Measurements from ENCODE around the gene SEC61A2. TPM values are rescaled to one million over a fixed set of nuclear protein-coding genes. Genes with fewer than 3 reads are reported as not detected.

The SEC61A2 gene
- total and polyA plus RNA-seq, 2 experiments from 2014 or later: 8.7 to 17.6 TPM

DNA sequence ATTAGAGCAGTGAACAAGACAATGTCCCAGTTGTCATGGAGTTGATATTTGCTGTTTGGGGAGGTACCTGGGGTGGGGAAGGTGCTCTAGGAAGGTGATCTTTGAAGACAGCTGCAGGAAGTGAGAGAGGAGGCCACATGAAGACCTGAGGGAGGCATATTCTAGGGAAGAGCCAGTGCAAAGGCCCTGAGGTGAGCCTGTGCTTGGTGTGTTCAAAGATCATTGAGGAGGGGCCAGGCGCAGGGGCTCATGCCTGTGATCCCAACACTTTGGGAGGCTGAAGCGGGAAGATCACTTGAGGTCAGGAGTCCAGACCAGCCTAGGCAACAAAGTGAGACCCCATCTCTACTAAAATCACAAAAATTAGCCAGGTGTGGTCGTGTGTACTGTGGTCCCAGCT, 15.1 kb downstream of the SEC61A2 start:
- Histone ChIP-seq H3K36me3 (ENCODE audit: insufficient read depth) (peaks cover 16% of the 10 kb centered on the region; the same call in 1 of the 2 replicates), H3K9me2 (ENCODE audit: insufficient read depth) (no peaks in the 10 kb centered on the region), H3K4me1 (ENCODE audit: insufficient read depth) (no peaks in the 10 kb centered on the region), H3K27ac (ENCODE audit: low read depth) (no peak overlapping the region), H3K4me2 (no peak overlapping the region), H3K27me3 (ENCODE audit: insufficient read depth) (no peaks in the 10 kb centered on the region), H3K4me3 (no peak overlapping the region), H2AFZ (no peak overlapping the region), H4K20me1 (replicated peaks; ENCODE audit: insufficient read depth) (peaks cover 3% of the 10 kb centered on the region), H3F3A (replicated peaks; ENCODE audit: low read depth) (no peaks in the 10 kb centered on the region), H3K79me2 (replicated peaks; ENCODE audit: insufficient read depth) (no peaks in the 10 kb centered on the region)
- Mint-ChIP-seq H3K27ac (no peak overlapping the region), H3K27me3 (ENCODE audit: insufficient read depth, low read depth, poor library complexity) (no peaks in the 10 kb centered on the region), H3K4me1 (no peaks in the 10 kb centered on the region), H3K9me3 (no peaks in the 10 kb centered on the region), H3K4me3 (no peak overlapping the region), H3K36me3 (ENCODE audit: low read depth) (peaks cover 14% of the 10 kb centered on the region; the same call in 2 of the 3 replicates)
- ATAC-seq (no peak), DNase-seq (ENCODE audit: low spot score) (no peak)
- TF ChIP-seq ZNF114 (CRISPR knock-in tag; IDR thresholded peaks at IDR 0.05) (no peak), EZH2phosphoT487 (IDR thresholded peaks at IDR 0.05; ENCODE audit: unreplicated experiment) (no peak), STAT1 (IDR thresholded peaks at IDR 0.05; ENCODE audit: unreplicated experiment) (no peak), ZNF331 (CRISPR knock-in tag; IDR thresholded peaks at IDR 0.05; ENCODE audit: low read depth) (no peak), CREB1 (CRISPR knock-in tag; IDR thresholded peaks at IDR 0.05; ENCODE audit: low read depth) (no peak), POLR2AphosphoS5 (IDR thresholded peaks at IDR 0.05; ENCODE audit: low read depth) (no peak)
- TF ChIP-seq, protein P1, sequence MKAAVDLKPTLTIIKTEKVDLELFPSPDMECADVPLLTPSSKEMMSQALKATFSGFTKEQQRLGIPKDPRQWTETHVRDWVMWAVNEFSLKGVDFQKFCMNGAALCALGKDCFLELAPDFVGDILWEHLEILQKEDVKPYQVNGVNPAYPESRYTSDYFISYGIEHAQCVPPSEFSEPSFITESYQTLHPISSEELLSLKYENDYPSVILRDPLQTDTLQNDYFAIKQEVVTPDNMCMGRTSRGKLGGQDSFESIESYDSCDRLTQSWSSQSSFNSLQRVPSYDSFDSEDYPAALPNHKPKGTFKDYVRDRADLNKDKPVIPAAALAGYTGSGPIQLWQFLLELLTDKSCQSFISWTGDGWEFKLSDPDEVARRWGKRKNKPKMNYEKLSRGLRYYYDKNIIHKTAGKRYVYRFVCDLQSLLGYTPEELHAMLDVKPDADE (IDR thresholded peaks at IDR 0.05): no peak
- TF ChIP-seq, protein P2, sequence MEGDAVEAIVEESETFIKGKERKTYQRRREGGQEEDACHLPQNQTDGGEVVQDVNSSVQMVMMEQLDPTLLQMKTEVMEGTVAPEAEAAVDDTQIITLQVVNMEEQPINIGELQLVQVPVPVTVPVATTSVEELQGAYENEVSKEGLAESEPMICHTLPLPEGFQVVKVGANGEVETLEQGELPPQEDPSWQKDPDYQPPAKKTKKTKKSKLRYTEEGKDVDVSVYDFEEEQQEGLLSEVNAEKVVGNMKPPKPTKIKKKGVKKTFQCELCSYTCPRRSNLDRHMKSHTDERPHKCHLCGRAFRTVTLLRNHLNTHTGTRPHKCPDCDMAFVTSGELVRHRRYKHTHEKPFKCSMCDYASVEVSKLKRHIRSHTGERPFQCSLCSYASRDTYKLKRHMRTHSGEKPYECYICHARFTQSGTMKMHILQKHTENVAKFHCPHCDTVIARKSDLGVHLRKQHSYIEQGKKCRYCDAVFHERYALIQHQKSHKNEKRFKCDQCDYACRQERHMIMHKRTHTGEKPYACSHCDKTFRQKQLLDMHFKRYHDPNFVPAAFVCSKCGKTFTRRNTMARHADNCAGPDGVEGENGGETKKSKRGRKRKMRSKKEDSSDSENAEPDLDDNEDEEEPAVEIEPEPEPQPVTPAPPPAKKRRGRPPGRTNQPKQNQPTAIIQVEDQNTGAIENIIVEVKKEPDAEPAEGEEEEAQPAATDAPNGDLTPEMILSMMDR (conservative IDR thresholded peaks at IDR 0.05; ENCODE audit: low read depth in 2 of 2): no peak
- TF ChIP-seq, protein P3, sequence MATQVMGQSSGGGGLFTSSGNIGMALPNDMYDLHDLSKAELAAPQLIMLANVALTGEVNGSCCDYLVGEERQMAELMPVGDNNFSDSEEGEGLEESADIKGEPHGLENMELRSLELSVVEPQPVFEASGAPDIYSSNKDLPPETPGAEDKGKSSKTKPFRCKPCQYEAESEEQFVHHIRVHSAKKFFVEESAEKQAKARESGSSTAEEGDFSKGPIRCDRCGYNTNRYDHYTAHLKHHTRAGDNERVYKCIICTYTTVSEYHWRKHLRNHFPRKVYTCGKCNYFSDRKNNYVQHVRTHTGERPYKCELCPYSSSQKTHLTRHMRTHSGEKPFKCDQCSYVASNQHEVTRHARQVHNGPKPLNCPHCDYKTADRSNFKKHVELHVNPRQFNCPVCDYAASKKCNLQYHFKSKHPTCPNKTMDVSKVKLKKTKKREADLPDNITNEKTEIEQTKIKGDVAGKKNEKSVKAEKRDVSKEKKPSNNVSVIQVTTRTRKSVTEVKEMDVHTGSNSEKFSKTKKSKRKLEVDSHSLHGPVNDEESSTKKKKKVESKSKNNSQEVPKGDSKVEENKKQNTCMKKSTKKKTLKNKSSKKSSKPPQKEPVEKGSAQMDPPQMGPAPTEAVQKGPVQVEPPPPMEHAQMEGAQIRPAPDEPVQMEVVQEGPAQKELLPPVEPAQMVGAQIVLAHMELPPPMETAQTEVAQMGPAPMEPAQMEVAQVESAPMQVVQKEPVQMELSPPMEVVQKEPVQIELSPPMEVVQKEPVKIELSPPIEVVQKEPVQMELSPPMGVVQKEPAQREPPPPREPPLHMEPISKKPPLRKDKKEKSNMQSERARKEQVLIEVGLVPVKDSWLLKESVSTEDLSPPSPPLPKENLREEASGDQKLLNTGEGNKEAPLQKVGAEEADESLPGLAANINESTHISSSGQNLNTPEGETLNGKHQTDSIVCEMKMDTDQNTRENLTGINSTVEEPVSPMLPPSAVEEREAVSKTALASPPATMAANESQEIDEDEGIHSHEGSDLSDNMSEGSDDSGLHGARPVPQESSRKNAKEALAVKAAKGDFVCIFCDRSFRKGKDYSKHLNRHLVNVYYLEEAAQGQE (IDR thresholded peaks at IDR 0.05; ENCODE audit: unreplicated experiment): no peak

DNA sequence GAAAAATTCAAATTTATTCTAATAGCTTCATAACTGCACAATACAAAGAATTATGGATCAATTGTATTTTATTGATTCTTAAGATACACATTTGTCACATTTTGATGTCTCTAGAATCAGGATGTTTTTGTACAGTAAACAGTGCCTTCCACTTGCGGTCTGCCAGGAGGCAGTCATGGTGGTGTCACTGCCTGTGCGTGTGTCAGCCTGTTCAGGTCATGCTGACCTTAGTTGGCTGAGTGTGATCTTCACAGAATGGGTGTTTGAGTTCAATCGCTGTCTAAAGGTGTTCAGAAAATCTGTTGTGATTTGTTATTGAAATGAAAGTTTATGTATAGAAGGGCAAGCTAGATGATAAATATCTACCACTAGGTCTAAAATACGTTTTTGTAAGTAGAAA, 20.7 kb downstream of the SEC61A2 start:
- Histone ChIP-seq H3K36me3 (ENCODE audit: insufficient read depth) (0 out of 2 replicates have a peak, but pooled peaks cover 4% of the 10 kb centered on the region), H3K4me3 (no peak overlapping the region), H3K27ac (ENCODE audit: low read depth) (no peak overlapping the region), H4K20me1 (replicated peaks; ENCODE audit: insufficient read depth) (peaks cover 11% of the 10 kb centered on the region; the same call in 1 of the 2 replicates), H3F3A (replicated peaks; ENCODE audit: low read depth) (no peaks in the 10 kb centered on the region), H2AFZ (no peak overlapping the region), H3K4me2 (no peak overlapping the region), H3K9me2 (ENCODE audit: insufficient read depth) (no peaks in the 10 kb centered on the region), H3K4me1 (ENCODE audit: insufficient read depth) (no peaks in the 10 kb centered on the region), H3K27me3 (ENCODE audit: insufficient read depth) (no peaks in the 10 kb centered on the region), H3K79me2 (replicated peaks; ENCODE audit: insufficient read depth) (no peaks in the 10 kb centered on the region)
- ATAC-seq: no peak
- H3K9me3 Mint-ChIP-seq: no peaks in the 10 kb centered on the region
- TF ChIP-seq, protein P3 (IDR thresholded peaks at IDR 0.05; ENCODE audit: unreplicated experiment): no peak
- TF ChIP-seq NANOG (IDR thresholded peaks at IDR 0.05; ENCODE audit: borderline replicate concordance) (no peak), EZH2phosphoT487 (IDR thresholded peaks at IDR 0.05; ENCODE audit: unreplicated experiment) (no peak), STAT1 (IDR thresholded peaks at IDR 0.05; ENCODE audit: unreplicated experiment) (no peak), POLR2AphosphoS5 (IDR thresholded peaks at IDR 0.05; ENCODE audit: low read depth) (no peak)
- TF ChIP-seq, protein P2 (conservative IDR thresholded peaks at IDR 0.05; ENCODE audit: low read depth in 2 of 2): no peak
- DNase-seq (ENCODE audit: low spot score): no peak
- H3K27me3 Mint-ChIP-seq (ENCODE audit: insufficient read depth, low read depth, poor library complexity): peaks cover 2% of the 10 kb centered on the region
- no peak overlapping the region for H3K27ac Mint-ChIP-seq
- H3K4me1 Mint-ChIP-seq: no peaks in the 10 kb centered on the region
- peaks cover 6% of the 10 kb centered on the region; the same call in 2 of the 3 replicates for H3K36me3 Mint-ChIP-seq (ENCODE audit: low read depth)
- H3K4me3 Mint-ChIP-seq: no peak overlapping the region

Data from GM23338 (cell line).